GM23338 (cell line): ENCODE data around the gene MPP3. TPM values are rescaled to one million over a fixed set of nuclear protein-coding genes. Genes with fewer than 3 reads are reported as not detected.

Source experiments
- ATAC-seq: fragments of 200-7000 bp; cut with Tn5 transposase; 3 replicates; pipeline ENCODE4 v1.9.1; 2020
- DNase-seq: peaks from one replicate; pipeline ENCODE4 v3.0.0-alpha.2; 2015; ENCODE audit warnings: low spot score
- H2AFZ ChIP-seq: fragments of 200-600 bp; sonication (generic); 2 replicates; pipeline ENCODE4 v1.8.0; 2016; ENCODE audit warnings: antibody characterized with exemption, mild to moderate bottlenecking, moderate library complexity
- H3F3A ChIP-seq: fragments of 200-600 bp; sonication (generic); replicated peaks from 2 replicates; pipeline ENCODE4 v1.8.0; 2017; ENCODE audit warnings: antibody characterized with exemption, mixed run types, low read depth
- H3K27ac ChIP-seq: fragments of 200-600 bp; sonication (generic); 2 replicates; pipeline ENCODE4 v1.6.1; 2016; ENCODE audit warnings: low read depth
- H3K27me3 ChIP-seq: fragments of 200-600 bp; sonication (generic); 2 replicates; pipeline ENCODE4 v1.8.0; 2016; ENCODE audit warnings: mild to moderate bottlenecking, mixed run types, moderate library complexity; ENCODE audit not compliant: insufficient read depth
- H3K36me3 ChIP-seq: fragments of 200-600 bp; sonication (generic); 2 replicates; pipeline ENCODE4 v1.8.0; 2016; ENCODE audit warnings: mild to moderate bottlenecking; ENCODE audit not compliant: insufficient read depth
- H3K4me1 ChIP-seq: fragments of 200-600 bp; sonication (generic); 2 replicates; pipeline ENCODE4 v1.8.0; 2016; ENCODE audit warnings: mild to moderate bottlenecking, moderate library complexity; ENCODE audit not compliant: insufficient read depth
- H3K4me2 ChIP-seq: fragments of 200-600 bp; sonication (generic); 2 replicates; pipeline ENCODE4 v1.7.1; 2017; ENCODE audit warnings: mixed run types
- H3K4me3 ChIP-seq: fragments of 200-600 bp; sonication (generic); 2 replicates; pipeline ENCODE4 v1.6.1; 2016; ENCODE audit warnings: mixed run types
- H3K79me2 ChIP-seq: fragments of 200-600 bp; sonication (generic); replicated peaks from 2 replicates; pipeline ENCODE4 v1.8.0; 2017; ENCODE audit warnings: mild to moderate bottlenecking; ENCODE audit not compliant: insufficient read depth
- H3K9me2 ChIP-seq: fragments of 200-600 bp; sonication (generic); 2 replicates; pipeline ENCODE4 v1.8.0; 2017; ENCODE audit not compliant: insufficient read depth
- H4K20me1 ChIP-seq: fragments of 200-600 bp; sonication (generic); replicated peaks from 2 replicates; pipeline ENCODE4 v1.8.0; 2017; ENCODE audit warnings: mild to moderate bottlenecking; ENCODE audit not compliant: insufficient read depth
- H3K27ac Mint-ChIP-seq: 2 replicates; pipeline ENCODE4 v1.8.0; 2020; ENCODE audit warnings: inconsistent platforms, mild to moderate bottlenecking, moderate library complexity, mixed read lengths
- H3K27me3 Mint-ChIP-seq: 3 replicates; pipeline ENCODE4 v1.8.0; 2022; ENCODE audit warnings: low read depth, mild to moderate bottlenecking, moderate library complexity, mixed read lengths, inconsistent platforms; ENCODE audit not compliant: insufficient read depth, poor library complexity
- H3K36me3 Mint-ChIP-seq: 3 replicates; pipeline ENCODE4 v1.8.0; 2021; ENCODE audit warnings: low read depth, mild to moderate bottlenecking, inconsistent platforms, moderate library complexity, mixed read lengths
- H3K4me1 Mint-ChIP-seq: 3 replicates; pipeline ENCODE4 v1.8.0; 2020; ENCODE audit warnings: mild to moderate bottlenecking, inconsistent platforms, mixed read lengths
- H3K4me3 Mint-ChIP-seq: 3 replicates; pipeline ENCODE4 v1.8.0; 2021; ENCODE audit warnings: moderate library complexity, mild to moderate bottlenecking, inconsistent platforms, mixed read lengths
- H3K9me3 Mint-ChIP-seq: 3 replicates; pipeline ENCODE4 v1.8.0; 2020; ENCODE audit warnings: moderate library complexity, mild to moderate bottlenecking, inconsistent platforms, mixed read lengths
- EZH2 ChIP-seq: fragments of 200-600 bp; sonication (generic); IDR thresholded peaks from one replicate; pipeline ENCODE4 v1.8.0; 2017; ENCODE audit warnings: antibody characterized with exemption, mild to moderate bottlenecking, low read depth; ENCODE audit not compliant: unreplicated experiment
- EZH2phosphoT487 ChIP-seq: fragments of 200-600 bp; sonication (generic); IDR thresholded peaks from one replicate; pipeline ENCODE4 v1.8.1; 2018; ENCODE audit warnings: antibody characterized with exemption; ENCODE audit not compliant: unreplicated experiment
- NANOG ChIP-seq: IDR thresholded peaks from 2 replicates; pipeline ENCODE4 v1.6.1; 2016; ENCODE audit warnings: antibody characterized with exemption, borderline replicate concordance
- STAT1 ChIP-seq: IDR thresholded peaks from one replicate; pipeline ENCODE4 v1.6.1; 2016; ENCODE audit warnings: antibody characterized with exemption; ENCODE audit not compliant: unreplicated experiment
- ZNF114 ChIP-seq: fragments of 250-450 bp; sonication (Bioruptor Pico); IDR thresholded peaks from 2 replicates; pipeline ENCODE4 v1.5.0; 2020; ENCODE audit warnings: mild to moderate bottlenecking, moderate library complexity
- ZNF331 ChIP-seq: fragments of 250-450 bp; sonication (Bioruptor Pico); IDR thresholded peaks from 2 replicates; pipeline ENCODE4 v1.5.0; 2020; ENCODE audit warnings: low read depth, mild to moderate bottlenecking, moderate library complexity
- polyA plus RNA-seq: library from polyadenylated mRNA; unstranded; fragments of >200 nt; fragmentation: Nextera tagmentation; extraction: Ambion mirVana; gene quantifications from 2 replicates; pipeline ENCODE4 v1.2.1, GENCODE V29; 2016
- total RNA-seq: library from RNA; depleted of rRNA; stranded (reverse); fragments of >200 nt; shearing (Covaris generic); gene quantifications from 2 replicates; pipeline ENCODE4 v1.2.3, GENCODE V29; 2014
- TF ChIP-seq, protein P1 (sequence below): fragments of 250-450 bp; sonication (Bioruptor Pico); IDR thresholded peaks from 2 replicates; pipeline ENCODE4 v1.5.0; 2020; ENCODE audit warnings: mild to moderate bottlenecking, moderate library complexity
- TF ChIP-seq, protein P2 (sequence below): IDR thresholded peaks from 2 replicates; pipeline ENCODE4 v1.6.1; 2016; ENCODE audit warnings: antibody characterized with exemption

Gene MPP3
- total and polyA plus RNA-seq, 2 experiments from 2014 or later = 6.6 to 7.4 TPM

GRCh38 chr17:43856141-43856540, 23.2 kb upstream of the MPP3 start:
- Mint-ChIP-seq H3K4me1 (no peaks in the 10 kb centered on the region), H3K27me3 (peaks cover 13% of the 10 kb centered on the region), H3K36me3 (no peaks in the 10 kb centered on the region), H3K27ac (no peak overlapping the region), H3K4me3 (no peak overlapping the region), H3K9me3 (no peaks in the 10 kb centered on the region)
- DNase-seq (no peak), ATAC-seq (no peak)
- no peaks in the 10 kb centered on the region for H3K27me3 ChIP-seq
- no peak overlapping the region for H3K4me2 ChIP-seq
- no peaks in the 10 kb centered on the region for H3F3A ChIP-seq
- H3K9me2 ChIP-seq = no peaks in the 10 kb centered on the region
- no peak overlapping the region for H3K4me3 ChIP-seq
- no peaks in the 10 kb centered on the region for H3K79me2 ChIP-seq
- H3K4me1 ChIP-seq = no peaks in the 10 kb centered on the region
- no peak for TF ChIP-seq ZNF114
- no peak for TF ChIP-seq STAT1
- TF ChIP-seq, protein P1, sequence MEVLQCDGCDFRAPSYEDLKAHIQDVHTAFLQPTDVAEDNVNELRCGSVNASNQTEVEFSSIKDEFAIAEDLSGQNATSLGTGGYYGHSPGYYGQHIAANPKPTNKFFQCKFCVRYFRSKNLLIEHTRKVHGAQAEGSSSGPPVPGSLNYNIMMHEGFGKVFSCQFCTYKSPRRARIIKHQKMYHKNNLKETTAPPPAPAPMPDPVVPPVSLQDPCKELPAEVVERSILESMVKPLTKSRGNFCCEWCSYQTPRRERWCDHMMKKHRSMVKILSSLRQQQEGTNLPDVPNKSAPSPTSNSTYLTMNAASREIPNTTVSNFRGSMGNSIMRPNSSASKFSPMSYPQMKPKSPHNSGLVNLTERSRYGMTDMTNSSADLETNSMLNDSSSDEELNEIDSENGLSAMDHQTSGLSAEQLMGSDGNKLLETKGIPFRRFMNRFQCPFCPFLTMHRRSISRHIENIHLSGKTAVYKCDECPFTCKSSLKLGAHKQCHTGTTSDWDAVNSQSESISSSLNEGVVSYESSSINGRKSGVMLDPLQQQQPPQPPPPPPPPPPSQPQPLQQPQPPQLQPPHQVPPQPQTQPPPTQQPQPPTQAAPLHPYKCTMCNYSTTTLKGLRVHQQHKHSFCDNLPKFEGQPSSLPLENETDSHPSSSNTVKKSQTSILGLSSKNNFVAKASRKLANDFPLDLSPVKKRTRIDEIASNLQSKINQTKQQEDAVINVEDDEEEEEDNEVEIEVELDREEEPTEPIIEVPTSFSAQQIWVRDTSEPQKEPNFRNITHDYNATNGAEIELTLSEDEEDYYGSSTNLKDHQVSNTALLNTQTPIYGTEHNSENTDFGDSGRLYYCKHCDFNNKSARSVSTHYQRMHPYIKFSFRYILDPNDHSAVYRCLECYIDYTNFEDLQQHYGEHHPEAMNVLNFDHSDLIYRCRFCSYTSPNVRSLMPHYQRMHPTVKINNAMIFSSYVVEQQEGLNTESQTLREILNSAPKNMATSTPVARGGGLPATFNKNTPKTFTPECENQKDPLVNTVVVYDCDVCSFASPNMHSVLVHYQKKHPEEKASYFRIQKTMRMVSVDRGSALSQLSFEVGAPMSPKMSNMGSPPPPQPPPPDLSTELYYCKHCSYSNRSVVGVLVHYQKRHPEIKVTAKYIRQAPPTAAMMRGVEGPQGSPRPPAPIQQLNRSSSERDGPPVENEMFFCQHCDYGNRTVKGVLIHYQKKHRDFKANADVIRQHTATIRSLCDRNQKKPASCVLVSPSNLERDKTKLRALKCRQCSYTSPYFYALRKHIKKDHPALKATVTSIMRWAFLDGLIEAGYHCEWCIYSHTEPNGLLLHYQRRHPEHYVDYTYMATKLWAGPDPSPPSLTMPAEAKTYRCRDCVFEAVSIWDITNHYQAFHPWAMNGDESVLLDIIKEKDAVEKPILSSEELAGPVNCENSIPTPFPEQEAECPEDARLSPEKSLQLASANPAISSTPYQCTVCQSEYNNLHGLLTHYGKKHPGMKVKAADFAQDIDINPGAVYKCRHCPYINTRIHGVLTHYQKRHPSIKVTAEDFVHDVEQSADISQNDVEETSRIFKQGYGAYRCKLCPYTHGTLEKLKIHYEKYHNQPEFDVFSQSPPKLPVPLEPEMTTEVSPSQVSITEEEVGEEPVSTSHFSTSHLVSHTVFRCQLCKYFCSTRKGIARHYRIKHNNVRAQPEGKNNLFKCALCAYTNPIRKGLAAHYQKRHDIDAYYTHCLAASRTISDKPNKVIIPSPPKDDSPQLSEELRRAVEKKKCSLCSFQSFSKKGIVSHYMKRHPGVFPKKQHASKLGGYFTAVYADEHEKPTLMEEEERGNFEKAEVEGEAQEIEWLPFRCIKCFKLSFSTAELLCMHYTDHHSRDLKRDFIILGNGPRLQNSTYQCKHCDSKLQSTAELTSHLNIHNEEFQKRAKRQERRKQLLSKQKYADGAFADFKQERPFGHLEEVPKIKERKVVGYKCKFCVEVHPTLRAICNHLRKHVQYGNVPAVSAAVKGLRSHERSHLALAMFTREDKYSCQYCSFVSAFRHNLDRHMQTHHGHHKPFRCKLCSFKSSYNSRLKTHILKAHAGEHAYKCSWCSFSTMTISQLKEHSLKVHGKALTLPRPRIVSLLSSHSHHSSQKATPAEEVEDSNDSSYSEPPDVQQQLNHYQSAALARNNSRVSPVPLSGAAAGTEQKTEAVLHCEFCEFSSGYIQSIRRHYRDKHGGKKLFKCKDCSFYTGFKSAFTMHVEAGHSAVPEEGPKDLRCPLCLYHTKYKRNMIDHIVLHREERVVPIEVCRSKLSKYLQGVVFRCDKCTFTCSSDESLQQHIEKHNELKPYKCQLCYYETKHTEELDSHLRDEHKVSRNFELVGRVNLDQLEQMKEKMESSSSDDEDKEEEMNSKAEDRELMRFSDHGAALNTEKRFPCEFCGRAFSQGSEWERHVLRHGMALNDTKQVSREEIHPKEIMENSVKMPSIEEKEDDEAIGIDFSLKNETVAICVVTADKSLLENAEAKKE (CRISPR knock-in tag) = no peak
- TF ChIP-seq EZH2phosphoT487 = no peak
- TF ChIP-seq, protein P2, sequence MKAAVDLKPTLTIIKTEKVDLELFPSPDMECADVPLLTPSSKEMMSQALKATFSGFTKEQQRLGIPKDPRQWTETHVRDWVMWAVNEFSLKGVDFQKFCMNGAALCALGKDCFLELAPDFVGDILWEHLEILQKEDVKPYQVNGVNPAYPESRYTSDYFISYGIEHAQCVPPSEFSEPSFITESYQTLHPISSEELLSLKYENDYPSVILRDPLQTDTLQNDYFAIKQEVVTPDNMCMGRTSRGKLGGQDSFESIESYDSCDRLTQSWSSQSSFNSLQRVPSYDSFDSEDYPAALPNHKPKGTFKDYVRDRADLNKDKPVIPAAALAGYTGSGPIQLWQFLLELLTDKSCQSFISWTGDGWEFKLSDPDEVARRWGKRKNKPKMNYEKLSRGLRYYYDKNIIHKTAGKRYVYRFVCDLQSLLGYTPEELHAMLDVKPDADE = no peak
- TF ChIP-seq NANOG = no peak
- no peak for TF ChIP-seq EZH2
- no peak for TF ChIP-seq ZNF331 (CRISPR knock-in tag)
- no peak overlapping the region for H3K27ac ChIP-seq
- no peaks in the 10 kb centered on the region for H4K20me1 ChIP-seq
- no peak overlapping the region for H2AFZ ChIP-seq
- no peaks in the 10 kb centered on the region for H3K36me3 ChIP-seq
